ENCODE measurements around the gene KAZN. TPM values are rescaled to one million over a fixed set of nuclear protein-coding genes. Genes with fewer than 3 reads are reported as not detected.

Gene KAZN
- polyA plus RNA-seq, 1 experiment = 3.7 TPM

DNA sequence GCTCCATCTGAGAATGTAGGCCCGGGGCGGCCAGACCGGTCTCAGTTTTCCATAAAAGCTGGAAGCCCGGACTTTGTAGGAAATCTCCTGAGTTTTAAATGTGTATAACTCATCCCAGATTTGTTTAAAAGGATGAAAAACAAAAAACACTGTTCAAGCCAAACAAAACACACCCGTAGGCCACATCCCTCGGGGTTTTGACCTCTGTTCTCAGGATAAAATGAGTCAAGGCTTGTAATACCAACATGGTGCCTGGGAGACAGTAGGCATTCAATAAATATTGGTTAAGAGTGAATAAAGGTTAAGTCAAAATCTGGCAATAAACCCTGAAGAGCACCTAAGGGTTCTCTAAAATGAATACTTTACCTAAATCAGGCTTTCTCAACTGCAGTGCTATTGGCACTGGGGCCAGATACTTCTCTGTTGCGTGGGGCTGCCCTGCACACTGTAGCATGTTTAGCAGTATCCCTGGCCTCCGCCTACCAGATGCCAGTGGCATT is 55.0 kb downstream of the KAZN start:
- TF ChIP-seq, protein P1, sequence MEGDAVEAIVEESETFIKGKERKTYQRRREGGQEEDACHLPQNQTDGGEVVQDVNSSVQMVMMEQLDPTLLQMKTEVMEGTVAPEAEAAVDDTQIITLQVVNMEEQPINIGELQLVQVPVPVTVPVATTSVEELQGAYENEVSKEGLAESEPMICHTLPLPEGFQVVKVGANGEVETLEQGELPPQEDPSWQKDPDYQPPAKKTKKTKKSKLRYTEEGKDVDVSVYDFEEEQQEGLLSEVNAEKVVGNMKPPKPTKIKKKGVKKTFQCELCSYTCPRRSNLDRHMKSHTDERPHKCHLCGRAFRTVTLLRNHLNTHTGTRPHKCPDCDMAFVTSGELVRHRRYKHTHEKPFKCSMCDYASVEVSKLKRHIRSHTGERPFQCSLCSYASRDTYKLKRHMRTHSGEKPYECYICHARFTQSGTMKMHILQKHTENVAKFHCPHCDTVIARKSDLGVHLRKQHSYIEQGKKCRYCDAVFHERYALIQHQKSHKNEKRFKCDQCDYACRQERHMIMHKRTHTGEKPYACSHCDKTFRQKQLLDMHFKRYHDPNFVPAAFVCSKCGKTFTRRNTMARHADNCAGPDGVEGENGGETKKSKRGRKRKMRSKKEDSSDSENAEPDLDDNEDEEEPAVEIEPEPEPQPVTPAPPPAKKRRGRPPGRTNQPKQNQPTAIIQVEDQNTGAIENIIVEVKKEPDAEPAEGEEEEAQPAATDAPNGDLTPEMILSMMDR (IDR thresholded peaks at IDR 0.05; ENCODE audit: low read depth, low read length) = no peak
- Histone ChIP-seq H3K27me3 (ENCODE audit: control insufficient read depth, insufficient read depth, low read length) (no peaks in the 10 kb centered on the region), H3K4me3 (ENCODE audit: low read depth, low read length) (no peak overlapping the region), H3K27ac (ENCODE audit: low read depth, low read length) (no peak overlapping the region), H3K9me3 (ENCODE audit: control insufficient read depth, insufficient read depth, low read length) (peaks cover 3% of the 10 kb centered on the region)
- CTCF ChIA-PET = no interaction called here
- DNase-seq (ENCODE audit: low read depth, low spot score) = no peak
- POLR2A ChIA-PET = no interaction called here

DNA sequence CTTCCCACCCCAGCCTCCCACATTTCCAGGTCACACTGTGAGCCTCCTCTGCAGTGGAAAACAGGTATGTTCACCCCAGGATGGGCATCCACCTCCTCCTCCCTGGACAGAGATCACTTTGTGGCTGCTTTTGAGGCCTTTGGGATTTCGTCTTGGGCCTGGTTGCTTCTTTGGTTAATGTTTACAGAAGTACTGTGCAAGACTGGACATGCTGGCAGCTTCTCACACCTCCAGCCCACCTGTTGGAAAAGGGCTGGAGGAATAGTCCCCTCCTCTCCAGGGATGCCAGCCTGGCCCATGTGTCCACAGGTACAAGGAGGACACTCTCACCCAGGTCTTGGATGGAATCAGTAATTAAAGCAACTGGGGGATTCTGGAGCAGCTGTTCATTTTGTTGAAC is 56.1 kb downstream of the KAZN start:
- H3K9me3 ChIP-seq (ENCODE audit: control insufficient read depth, insufficient read depth, low read length) = peaks cover 3% of the 10 kb centered on the region
- no peak overlapping the region for H3K4me3 ChIP-seq (ENCODE audit: low read depth, low read length)
- no peak for DNase-seq (ENCODE audit: low read depth, low spot score)
- H3K27ac ChIP-seq (ENCODE audit: low read depth, low read length) = no peak overlapping the region
- ChIA-PET POLR2A (no interaction called here), CTCF (no interaction called here)
- no peaks in the 10 kb centered on the region for H3K27me3 ChIP-seq (ENCODE audit: control insufficient read depth, insufficient read depth, low read length)
- TF ChIP-seq, protein P1 (IDR thresholded peaks at IDR 0.05; ENCODE audit: low read depth, low read length) = no peak

DNA sequence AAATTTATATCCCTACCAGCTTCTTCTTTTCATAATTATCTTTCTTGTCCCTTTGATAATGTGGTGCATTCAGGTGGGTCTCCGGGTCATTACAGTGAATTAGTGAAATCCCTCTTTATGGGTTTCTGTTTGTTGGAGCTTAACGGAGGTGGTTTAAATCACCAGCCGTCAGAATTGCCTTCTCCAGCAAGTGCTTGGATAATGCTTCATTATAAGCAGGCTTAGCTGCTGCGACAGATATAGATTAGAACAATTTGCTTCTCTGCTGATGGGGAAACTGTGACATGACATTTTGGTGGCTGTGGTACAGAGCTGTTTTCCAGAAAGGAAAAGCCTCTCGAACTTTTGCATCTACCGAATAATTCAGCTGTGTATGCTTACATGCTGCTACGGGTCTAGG is 56.9 kb downstream of the KAZN start:
- ChIA-PET CTCF (no interaction called here), POLR2A (no interaction called here)
- TF ChIP-seq, protein P1 (IDR thresholded peaks at IDR 0.05; ENCODE audit: low read depth, low read length) = no peak
- DNase-seq (ENCODE audit: low read depth, low spot score) = no peak
- H3K27ac ChIP-seq (ENCODE audit: low read depth, low read length) = no peak overlapping the region
- peaks cover 3% of the 10 kb centered on the region for H3K9me3 ChIP-seq (ENCODE audit: control insufficient read depth, insufficient read depth, low read length)
- no peaks in the 10 kb centered on the region for H3K27me3 ChIP-seq (ENCODE audit: control insufficient read depth, insufficient read depth, low read length)
- no peak overlapping the region for H3K4me3 ChIP-seq (ENCODE audit: low read depth, low read length)

DNA sequence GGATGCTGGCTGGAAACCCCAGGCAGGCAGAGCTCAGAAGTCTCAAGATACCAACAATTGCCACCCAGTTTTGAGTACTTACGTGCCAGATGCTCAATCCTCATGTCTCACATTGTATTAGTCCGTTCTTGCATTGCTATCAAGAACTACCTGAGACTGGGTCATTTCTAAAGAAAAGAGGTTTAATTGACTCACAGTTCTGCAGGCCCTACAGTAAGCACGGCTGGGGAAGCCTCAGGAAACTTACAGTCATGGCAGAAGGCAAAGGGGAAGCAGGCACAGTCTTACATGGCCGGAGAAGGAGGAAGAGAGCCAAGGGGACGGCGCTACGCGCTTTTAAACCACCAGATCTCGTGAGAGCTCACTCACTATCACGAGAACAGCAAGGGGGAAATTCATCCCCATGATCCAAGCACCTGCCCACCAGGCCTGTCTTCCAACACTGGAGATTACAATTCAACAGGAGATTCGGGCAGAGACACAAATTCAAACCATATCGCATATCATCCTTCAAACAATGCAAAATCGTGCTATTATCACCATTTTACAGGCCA is 58.0 kb downstream of the KAZN start:
- no peak overlapping the region for H3K4me3 ChIP-seq (ENCODE audit: low read depth, low read length)
- H3K27ac ChIP-seq (ENCODE audit: low read depth, low read length) = no peak overlapping the region
- TF ChIP-seq, protein P1 (IDR thresholded peaks at IDR 0.05; ENCODE audit: low read depth, low read length) = no peak
- H3K9me3 ChIP-seq (ENCODE audit: control insufficient read depth, insufficient read depth, low read length) = peaks cover 3% of the 10 kb centered on the region
- POLR2A ChIA-PET = no interaction called here
- no peaks in the 10 kb centered on the region for H3K27me3 ChIP-seq (ENCODE audit: control insufficient read depth, insufficient read depth, low read length)
- DNase-seq (ENCODE audit: low read depth, low spot score) = no peak
- CTCF ChIA-PET = no interaction called here

DNA sequence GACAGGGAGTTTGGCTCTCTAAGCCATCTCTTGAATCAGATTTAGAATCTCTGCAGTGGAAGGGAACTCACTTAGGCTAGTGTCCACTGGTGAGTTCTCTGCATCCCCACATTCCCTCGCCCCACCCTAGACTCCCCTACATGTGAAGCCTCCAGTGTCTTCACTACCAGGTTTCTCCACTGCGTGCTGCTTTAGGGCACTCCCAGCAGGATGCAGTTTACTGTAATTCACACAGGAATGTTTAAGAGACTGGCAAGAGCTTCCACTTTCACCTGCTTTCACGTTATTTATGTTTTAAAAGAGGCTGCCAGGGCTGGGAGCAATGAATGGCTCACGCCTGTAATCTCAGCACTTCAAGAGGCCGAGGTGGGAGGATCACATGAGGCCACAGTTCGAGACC is 60.2 kb downstream of the KAZN start:
- Histone ChIP-seq H3K27me3 (ENCODE audit: control insufficient read depth, insufficient read depth, low read length) (no peaks in the 10 kb centered on the region), H3K27ac (ENCODE audit: low read depth, low read length) (no peak overlapping the region), H3K4me3 (ENCODE audit: low read depth, low read length) (no peak overlapping the region), H3K9me3 (ENCODE audit: control insufficient read depth, insufficient read depth, low read length) (no peaks in the 10 kb centered on the region; the same call in 1 of the 2 replicates)
- TF ChIP-seq, protein P1 (IDR thresholded peaks at IDR 0.05; ENCODE audit: low read depth, low read length) = no peak
- POLR2A ChIA-PET = no interaction called here
- DNase-seq (ENCODE audit: low read depth, low spot score) = no peak
- CTCF ChIA-PET = no interaction called here
